WTC11 (cell line): Measurements from ENCODE around the gene TMEM221. TPM values are rescaled to one million over a fixed set of nuclear protein-coding genes. Genes with fewer than 3 reads are reported as not detected.

Source experiments
- ATAC-seq: fragments of 200-7000 bp; cut with Tn5 transposase; 2 replicates; pipeline ENCODE4 v1.10.0; 2021; ENCODE audit warnings: mild to moderate bottlenecking, moderate library complexity
- CTCF ChIA-PET: fragments of 300-600 bp; sonication (Branson Sonifier 250); formaldehyde crosslinking; loops from one replicate; lab custom pipeline; 2021; ENCODE audit warnings: antibody characterized with exemption; lab: Charles Lee
- POLR2A ChIA-PET: fragments of 350-600 bp; sonication (Branson Sonifier 250); formaldehyde crosslinking; loops from one replicate; lab custom pipeline; 2021; ENCODE audit warnings: antibody characterized with exemption; lab: Charles Lee
- DNase-seq: peaks from one replicate; pipeline ENCODE4 v3.0.0; 2021; ENCODE audit warnings: low spot score
- H3K27ac Mint-ChIP-seq: 2 replicates; pipeline ENCODE4 v1.8.0; 2021; ENCODE audit warnings: mixed read lengths
- H3K27me3 Mint-ChIP-seq: 2 replicates; pipeline ENCODE4 v1.8.0; 2021; ENCODE audit warnings: low read depth, mild to moderate bottlenecking, moderate library complexity, mixed read lengths
- H3K36me3 Mint-ChIP-seq: 2 replicates; pipeline ENCODE4 v1.8.0; 2021; ENCODE audit warnings: mixed read lengths
- H3K4me1 Mint-ChIP-seq: 2 replicates; pipeline ENCODE4 v1.8.0; 2022; ENCODE audit warnings: mixed read lengths
- H3K4me3 Mint-ChIP-seq: 2 replicates; pipeline ENCODE4 v1.8.0; 2021; ENCODE audit warnings: mild to moderate bottlenecking, moderate library complexity, mixed read lengths
- H3K9me3 Mint-ChIP-seq: 2 replicates; pipeline ENCODE4 v1.8.0; 2021; ENCODE audit warnings: mixed read lengths
- ATF3 ChIP-seq: sonication (generic); formaldehyde crosslinking; conservative IDR thresholded peaks from 2 replicates; pipeline ENCODE4 v1.8.1; 2022; ENCODE audit warnings: mild to moderate bottlenecking, missing genetic modification reagents
- CDX4 ChIP-seq: fragments of 250-450 bp; sonication (Bioruptor Pico); IDR thresholded peaks from 2 replicates; pipeline ENCODE4 v1.9.0; 2021; ENCODE audit warnings: moderate library complexity, mild to moderate bottlenecking, inconsistent platforms, borderline replicate concordance
- CREM ChIP-seq: sonication (generic); formaldehyde crosslinking; IDR thresholded peaks from 2 replicates; pipeline ENCODE4 v1.8.1; 2022; ENCODE audit warnings: mild to moderate bottlenecking, missing genetic modification reagents, moderate library complexity
- E2F1 ChIP-seq: sonication (generic); formaldehyde crosslinking; IDR thresholded peaks from 2 replicates; pipeline ENCODE4 v1.8.0; 2022; ENCODE audit warnings: mild to moderate bottlenecking, missing genetic modification reagents
- E2F5 ChIP-seq: sonication (generic); formaldehyde crosslinking; IDR thresholded peaks from 2 replicates; pipeline ENCODE4 v1.8.1; 2022; ENCODE audit warnings: mild to moderate bottlenecking, moderate library complexity, missing genetic modification reagents
- JUN ChIP-seq: sonication (generic); formaldehyde crosslinking; IDR thresholded peaks from 2 replicates; pipeline ENCODE4 v1.8.0; 2023; ENCODE audit warnings: mild to moderate bottlenecking, missing genetic modification reagents
- MYBL2 ChIP-seq: sonication (generic); formaldehyde crosslinking; IDR thresholded peaks from 2 replicates; pipeline ENCODE4 v1.8.1; 2023; ENCODE audit warnings: mild to moderate bottlenecking, moderate library complexity, missing genetic modification reagents
- RORB ChIP-seq: fragments of 250-450 bp; sonication (Bioruptor Pico); IDR thresholded peaks from 2 replicates; pipeline ENCODE4 v1.9.0; 2021; ENCODE audit warnings: mild to moderate bottlenecking
- TCF7 ChIP-seq: sonication (generic); formaldehyde crosslinking; IDR thresholded peaks from 2 replicates; pipeline ENCODE4 v1.8.0; 2022; ENCODE audit warnings: mild to moderate bottlenecking, low read depth, missing genetic modification reagents, moderate library complexity
- ZNF425 ChIP-seq: fragments of 250-450 bp; sonication (Bioruptor Pico); conservative IDR thresholded peaks from 2 replicates; pipeline ENCODE4 v1.9.0; 2021; ENCODE audit warnings: mild to moderate bottlenecking
- ZNF532 ChIP-seq: fragments of 250-450 bp; sonication (Bioruptor Pico); IDR thresholded peaks from 2 replicates; pipeline ENCODE4 v1.9.0; 2021; ENCODE audit warnings: mild to moderate bottlenecking, borderline replicate concordance
- total RNA-seq: library from RNA; stranded (reverse); gene quantifications from 3 replicates; pipeline ENCODE4 v1.2.3, GENCODE V29; 2021

The TMEM221 gene
- total RNA-seq, 1 experiment from 2014 or later: 1.2 TPM

- TF ChIP-seq ATF3 (no peak), MYBL2 (CRISPR knock-in tag) (no peak), CREM (no peak), CDX4 (no peak), JUN (CRISPR knock-in tag) (no peak), TCF7 (CRISPR knock-in tag) (no peak), E2F5 (CRISPR knock-in tag) (no peak), ZNF532 (no peak), RORB (no peak), E2F1 (CRISPR knock-in tag) (no peak)
Measured at GRCh38 chr19:17487284-17488121, 39.0 kb upstream of the TMEM221 start (continued).

- ATAC-seq: no peak
- ChIA-PET CTCF (interaction anchor here (1.5 to 5.5 kb wide), 2 partner anchors 9 to 10 kb away, joined by 5 to 25 read pairs; no protein-coding TSS in a partner anchor), POLR2A (no interaction called here)
- Mint-ChIP-seq H3K36me3 (no peaks in the 10 kb centered on the region), H3K27ac (no peak overlapping the region), H3K9me3 (no peaks in the 10 kb centered on the region)
- TF ChIP-seq ATF3 (0 out of 2 replicates have a peak, but pooled peaks have one; percentile 9), ZNF425 (CRISPR knock-in tag) (no peak)
- TF ChIP-seq, all 79 proteins: peak for 1
- H3K4me1 Mint-ChIP-seq: peaks cover 21% of the 10 kb centered on the region
- H3K27me3 Mint-ChIP-seq: peaks cover 7% of the 10 kb centered on the region; the same call in 1 of the 2 replicates
- no peak for DNase-seq
- H3K4me3 Mint-ChIP-seq: no peak overlapping the region
Measured at GRCh38 chr19:17486545-17487240, 38.2 kb upstream of the TMEM221 start.
